Lower lobe of right lung (tissue), 2 donors: ENCODE results near the gene SPIRE1. TPM values are rescaled to one million over a fixed set of nuclear protein-coding genes. Genes with fewer than 3 reads are reported as not detected.

Experiments used
- ATAC-seq, 2 donors: fragments of 200-7000 bp; cut with Tn5 transposase; one replicate each; pipeline ENCODE4 v1.9.1; 2020 to 2022; ENCODE audit warnings: mild to moderate bottlenecking in 2 of 2, moderate library complexity in 2 of 2
- DNase-seq: peaks from one replicate; pipeline ENCODE4 v3.0.0-alpha.2; 2020
- H3K27ac ChIP-seq: fragments of 200-600 bp; one replicate; pipeline ENCODE4 v1.8.0; 2022
- H3K27me3 ChIP-seq: fragments of 200-600 bp; one replicate; pipeline ENCODE4 v1.8.0; 2022; ENCODE audit warnings: low read depth
- H3K36me3 ChIP-seq: fragments of 200-600 bp; one replicate; pipeline ENCODE4 v1.8.0; 2022; ENCODE audit warnings: mild to moderate bottlenecking
- H3K4me1 ChIP-seq: fragments of 200-600 bp; one replicate; pipeline ENCODE4 v1.8.0; 2022
- H3K4me3 ChIP-seq: fragments of 200-600 bp; one replicate; pipeline ENCODE4 v1.8.0; 2022; ENCODE audit warnings: mild to moderate bottlenecking
- H3K9me3 ChIP-seq: fragments of 200-600 bp; one replicate; pipeline ENCODE4 v1.8.0; 2022
- CTCF ChIP-seq: fragments of 200-600 bp; IDR thresholded peaks from one replicate; pipeline ENCODE4 v1.8.0; 2022; ENCODE audit warnings: antibody characterized with exemption, mild to moderate bottlenecking
- intact Hi-C: fragments of 100-400 bp; cut with DNase I; formaldehyde crosslinking; loops from one replicate; pipeline ENCODE4 v1.11.0; 2022
- total RNA-seq: library from RNA; stranded (reverse); fragmentation: NEBNext Ultra II Directional; extraction: Animal tissue kit (Norgen Biotek cat#: 25700); gene quantifications from one replicate; pipeline ENCODE4 v1.2.1, GENCODE V29; 2021
- donor health status: DM: no; HTN: yes; CAD: no; lungs with severe emphysema.

The SPIRE1 gene
- total RNA-seq, 1 donor from 2014 or later, result 42.1 TPM

GRCh38 chr18:12585218-12585617, 72.7 kb downstream of the SPIRE1 start:
- no peak overlapping the region for H3K27ac ChIP-seq
- intact Hi-C loops, result no loop called here
- no peaks in the 10 kb centered on the region for H3K9me3 ChIP-seq
- ATAC-seq, result no peak
- no peaks in the 10 kb centered on the region for H3K27me3 ChIP-seq
- peaks cover 10% of the 10 kb centered on the region for H3K4me1 ChIP-seq
- no peak for TF ChIP-seq CTCF
- DNase-seq, result no peak
- H3K36me3 ChIP-seq, result no peaks in the 10 kb centered on the region
- no peak overlapping the region for H3K4me3 ChIP-seq

GRCh38 chr18:12580630-12581342, 77.1 kb downstream of the SPIRE1 start:
- DNase-seq (no peak), ATAC-seq (peak; percentile 92 to 94)
- TF ChIP-seq CTCF, result no peak
- intact Hi-C loops, result no loop called here
- Histone ChIP-seq H3K4me3 (no peak overlapping the region), H3K4me1 (no peaks in the 10 kb centered on the region), H3K27me3 (no peaks in the 10 kb centered on the region), H3K27ac (peak overlapping the region; percentile 42), H3K9me3 (no peaks in the 10 kb centered on the region), H3K36me3 (no peaks in the 10 kb centered on the region)

- ATAC-seq, result peak; percentile 65 to 73
- no peaks in the 10 kb centered on the region for H3K4me1 ChIP-seq
- H3K27ac ChIP-seq, result peak overlapping the region; percentile 4
- H3K9me3 ChIP-seq, result no peaks in the 10 kb centered on the region
- intact Hi-C loops, result no loop called here
- no peak for TF ChIP-seq CTCF
- no peaks in the 10 kb centered on the region for H3K36me3 ChIP-seq
- H3K4me3 ChIP-seq, result no peak overlapping the region
- no peak for DNase-seq
- no peaks in the 10 kb centered on the region for H3K27me3 ChIP-seq
Observed at GRCh38 chr18:12579775-12580174, 78.1 kb downstream of the SPIRE1 start.

- Histone ChIP-seq H3K27ac (no peak overlapping the region), H3K36me3 (no peaks in the 10 kb centered on the region), H3K27me3 (no peaks in the 10 kb centered on the region), H3K4me1 (no peaks in the 10 kb centered on the region), H3K9me3 (no peaks in the 10 kb centered on the region), H3K4me3 (no peak overlapping the region)
- intact Hi-C loops, result no loop called here
- no peak for DNase-seq
- no peak for TF ChIP-seq CTCF
- no peak for ATAC-seq
Observed at GRCh38 chr18:12577848-12578247, 80.1 kb downstream of the SPIRE1 start.

GRCh38 chr18:12574494-12575185, 83.3 kb downstream of the SPIRE1 start:
- peak; percentile 70 to 77 for ATAC-seq
- Histone ChIP-seq H3K27ac (no peak overlapping the region), H3K4me1 (no peaks in the 10 kb centered on the region), H3K27me3 (no peaks in the 10 kb centered on the region), H3K4me3 (no peak overlapping the region), H3K9me3 (no peaks in the 10 kb centered on the region), H3K36me3 (no peaks in the 10 kb centered on the region)
- intact Hi-C loops, result no loop called here
- no peak for TF ChIP-seq CTCF
- DNase-seq, result no peak
